Suprapubic skin (tissue), 4 donors: ENCODE data around the gene WDR54. TPM values are rescaled to one million over a fixed set of nuclear protein-coding genes. Genes with fewer than 3 reads are reported as not detected.

Source experiments
- DNase-seq, 2 donors: peaks; one replicate each; pipeline ENCODE4 v3.0.0-alpha.2; 2019; ENCODE audit warnings: low spot score in 2 of 2
- H3K27ac ChIP-seq: fragments of 200-600 bp; sonication (generic); one replicate; pipeline ENCODE4 v1.5.1; 2019
- H3K27me3 ChIP-seq: fragments of 200-600 bp; sonication (generic); one replicate; pipeline ENCODE4 v1.5.1; 2019
- H3K36me3 ChIP-seq: fragments of 200-600 bp; sonication (generic); one replicate; pipeline ENCODE4 v1.5.1; 2019
- H3K4me1 ChIP-seq: fragments of 200-600 bp; sonication (generic); one replicate; pipeline ENCODE4 v1.5.1; 2019
- H3K4me3 ChIP-seq: fragments of 200-600 bp; sonication (generic); one replicate; pipeline ENCODE4 v1.5.1; 2019; ENCODE audit warnings: mild to moderate bottlenecking
- H3K9me3 ChIP-seq: fragments of 200-600 bp; sonication (generic); one replicate; pipeline ENCODE4 v1.5.1; 2019
- CTCF ChIP-seq, 2 donors: fragments of 200-600 bp in 1 of 2; fragments of 450-650 bp in 1 of 2; sonication (generic) in 1 of 2; IDR thresholded peaks; one replicate each; pipeline ENCODE4 v1.5.1; 2016 to 2019; ENCODE audit warnings: antibody characterized with exemption in 2 of 2, mild to moderate bottlenecking in 1 of 2, moderate library complexity in 1 of 2
- EP300 ChIP-seq: sonication (generic); formaldehyde crosslinking; IDR thresholded peaks from one replicate; pipeline ENCODE4 v1.6.1; 2017; ENCODE audit warnings: antibody characterized with exemption
- POLR2A ChIP-seq, 2 donors: fragments of 450-650 bp; IDR thresholded peaks; one replicate each; pipeline ENCODE4 v1.6.1; 2017; ENCODE audit warnings: antibody characterized with exemption in 2 of 2, mild to moderate bottlenecking in 2 of 2, moderate library complexity in 2 of 2
- POLR2AphosphoS5 ChIP-seq, 3 donors: sonication (generic); formaldehyde crosslinking; IDR thresholded peaks; one replicate each; pipeline ENCODE4 v1.6.1; 2017; ENCODE audit warnings: antibody characterized with exemption in 3 of 3
- WGBS: methylation state at CpG from one replicate; pipeline ENCODE4 v1.1.5; 2018; 5-methylcytosine and 5-hydroxymethylcytosine counted together
- total RNA-seq, 4 donors: library from RNA; depleted of rRNA; stranded (reverse); fragments of >200 nt; gene quantifications; one replicate each; pipeline ENCODE4 v1.1.0, GENCODE V29; 2016

Gene WDR54
- total RNA-seq, 4 donors from 2014 or later = 5.0 to 12.0 (median 8.5) TPM

DNA sequence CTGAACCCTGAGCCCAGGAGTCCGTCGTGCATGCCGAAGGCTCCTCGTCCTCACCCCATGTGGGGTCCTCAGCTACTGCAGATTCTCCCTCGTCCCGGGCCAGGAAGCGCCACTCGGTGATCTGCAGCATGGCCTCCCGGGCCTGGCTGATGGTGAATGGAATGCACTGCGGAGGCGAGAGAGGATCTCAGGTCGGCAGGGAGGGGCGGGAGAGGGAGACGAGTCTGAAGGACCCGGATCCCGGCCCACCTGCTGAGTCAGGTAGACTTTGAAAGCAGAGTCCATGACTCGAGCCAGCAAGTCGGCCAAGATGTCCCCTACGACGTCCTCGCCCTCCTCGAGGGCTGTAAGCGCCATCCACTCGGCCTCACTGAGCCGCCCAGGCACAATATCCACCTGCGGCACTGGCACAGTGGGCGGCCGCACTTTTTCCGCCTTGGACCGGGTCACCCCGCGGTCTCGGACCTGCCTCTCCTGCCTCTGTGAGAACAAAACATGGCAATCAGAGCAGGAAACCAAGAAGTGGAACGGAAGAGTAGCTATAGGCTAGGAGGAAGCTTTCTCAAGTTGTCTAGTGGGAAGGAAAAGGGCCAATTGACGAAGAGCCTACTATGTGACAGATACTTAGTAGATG lies 5.7 kb upstream of the WDR54 start:
- Histone ChIP-seq H3K9me3 (no peaks in the 10 kb centered on the region), H3K36me3 (no peaks in the 10 kb centered on the region), H3K4me1 (peaks cover 31% of the 10 kb centered on the region), H3K4me3 (peak overlapping the region; percentile 46), H3K27me3 (no peaks in the 10 kb centered on the region), H3K27ac (no peak overlapping the region)
- TF ChIP-seq CTCF (IDR thresholded peaks at IDR 0.05) (no peak), POLR2A (IDR thresholded peaks at IDR 0.05) (no peak), POLR2AphosphoS5 (IDR thresholded peaks at IDR 0.05) (no peak), EP300 (no peak)
- 69% methylated on average over 27 of the region's 35 CpGs for WGBS
- no peak for DNase-seq

DNA sequence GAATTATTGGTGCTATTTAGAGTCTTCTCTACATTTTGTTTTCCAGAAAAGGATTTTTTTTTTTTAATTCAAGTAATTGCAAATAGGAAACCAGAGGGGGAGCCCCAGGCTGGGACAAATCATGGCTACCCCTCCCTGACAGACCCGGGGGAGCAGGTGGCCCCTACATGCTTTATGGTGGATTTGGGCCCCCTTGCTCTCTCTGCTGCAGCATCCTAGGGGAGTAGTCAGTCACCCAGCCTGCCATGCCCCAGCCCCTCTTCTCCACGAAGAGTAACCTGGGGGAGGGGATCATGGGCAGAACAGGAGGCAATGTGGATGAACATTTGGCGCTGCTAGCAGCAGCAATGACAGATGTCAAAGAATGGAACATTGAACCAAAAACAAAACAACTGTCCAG lies 4.8 kb upstream of the WDR54 start:
- TF ChIP-seq POLR2A (IDR thresholded peaks at IDR 0.05) (no peak), CTCF (IDR thresholded peaks at IDR 0.05) (no peak)
- Histone ChIP-seq H3K27ac (no peak overlapping the region), H3K9me3 (no peaks in the 10 kb centered on the region), H3K4me3 (no peak overlapping the region), H3K36me3 (no peaks in the 10 kb centered on the region), H3K27me3 (no peaks in the 10 kb centered on the region), H3K4me1 (peaks cover 40% of the 10 kb centered on the region)
- no peak for DNase-seq
- 61% methylated on average over 3 of the region's 3 CpGs for WGBS

DNA sequence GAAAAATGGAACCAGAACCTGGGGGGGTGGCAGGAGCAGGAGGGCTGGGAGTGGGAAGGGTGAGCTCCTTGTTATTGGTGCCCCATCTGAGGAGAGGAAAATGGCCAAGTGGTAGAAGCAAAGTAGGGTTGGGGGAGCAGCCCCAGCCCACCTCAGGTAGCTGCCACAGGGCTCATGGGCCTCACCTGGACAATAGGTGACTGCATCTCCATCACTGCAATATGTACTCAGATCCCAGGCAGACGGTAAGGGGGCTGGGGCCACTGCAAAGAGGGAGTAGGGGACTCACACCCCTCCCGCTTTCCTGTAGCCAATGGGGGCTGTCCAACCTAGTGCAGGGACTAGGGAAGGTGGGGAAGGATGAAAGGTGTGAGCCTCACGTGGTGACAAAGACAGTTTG lies 4.3 kb upstream of the WDR54 start:
- no peak for TF ChIP-seq POLR2AphosphoS5 (IDR thresholded peaks at IDR 0.05)
- TF ChIP-seq POLR2A (IDR thresholded peaks at IDR 0.05) = no peak
- no peak for TF ChIP-seq CTCF (IDR thresholded peaks at IDR 0.05)
- TF ChIP-seq EP300 = no peak
- H3K4me1 ChIP-seq = peaks cover 44% of the 10 kb centered on the region
- 85% methylated on average over 3 of the region's 3 CpGs for WGBS

GRCh38 chr2:74417763-74418162 lies 3.8 kb upstream of the WDR54 start:
- Histone ChIP-seq H3K4me1 (peaks cover 49% of the 10 kb centered on the region), H3K9me3 (no peaks in the 10 kb centered on the region), H3K4me3 (no peak overlapping the region), H3K36me3 (no peaks in the 10 kb centered on the region), H3K27me3 (no peaks in the 10 kb centered on the region), H3K27ac (no peak overlapping the region)
- DNase-seq = no peak
- 90% methylated on average over 6 of the region's 6 CpGs for WGBS
- TF ChIP-seq POLR2AphosphoS5 (IDR thresholded peaks at IDR 0.05) (no peak), EP300 (no peak), POLR2A (IDR thresholded peaks at IDR 0.05) (no peak), CTCF (IDR thresholded peaks at IDR 0.05) (no peak)

More for the DNA sequence above, 4.3 kb upstream of the WDR54 start:
- H3K27me3 ChIP-seq = no peaks in the 10 kb centered on the region
- DNase-seq = no peak
- no peak overlapping the region for H3K4me3 ChIP-seq
- no peak overlapping the region for H3K27ac ChIP-seq
- H3K9me3 ChIP-seq = no peaks in the 10 kb centered on the region
- H3K36me3 ChIP-seq = no peaks in the 10 kb centered on the region

DNA sequence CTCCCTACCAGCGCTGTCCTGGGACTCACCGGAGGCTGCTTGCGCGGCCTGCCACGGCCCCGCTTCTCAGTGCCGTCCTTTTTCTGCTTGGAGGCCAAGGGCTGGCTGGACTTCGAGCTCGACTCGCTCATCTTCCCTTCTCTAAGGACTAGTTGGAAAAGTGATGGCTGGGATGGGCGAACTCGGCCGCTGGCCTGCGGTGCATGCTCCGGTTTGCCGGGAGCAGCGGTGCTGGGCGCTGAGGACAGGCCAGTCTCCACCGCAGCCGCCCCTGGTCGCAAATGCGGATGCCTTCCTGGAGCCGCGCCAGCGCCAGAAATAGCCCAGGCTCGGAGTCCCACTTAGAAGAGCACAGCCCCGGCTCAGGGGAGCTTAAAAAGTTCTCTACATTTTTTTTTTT lies 3.2 kb upstream of the WDR54 start:
- no peak for DNase-seq
- WGBS = 89% methylated on average over 27 of the region's 27 CpGs
- no peaks in the 10 kb centered on the region for H3K9me3 ChIP-seq
- H3K27me3 ChIP-seq = no peaks in the 10 kb centered on the region
- no peak for TF ChIP-seq POLR2AphosphoS5 (IDR thresholded peaks at IDR 0.05)
- TF ChIP-seq POLR2A (IDR thresholded peaks at IDR 0.05) = no peak
- TF ChIP-seq EP300 = no peak
- TF ChIP-seq CTCF (IDR thresholded peaks at IDR 0.05) = no peak
- H3K4me3 ChIP-seq = no peak overlapping the region
- no peaks in the 10 kb centered on the region for H3K36me3 ChIP-seq
- H3K4me1 ChIP-seq = peaks cover 47% of the 10 kb centered on the region
- H3K27ac ChIP-seq = no peak overlapping the region
